ENCODE measurements around the gene CSNK1G2. TPM values are rescaled to one million over a fixed set of nuclear protein-coding genes. Genes with fewer than 3 reads are reported as not detected.
A peak's percentile ranks its signal among the peaks of the same experiment; 100 is the strongest.

The CSNK1G2 gene
- polyA plus RNA-seq, 1 donor from 2014 or later: 110 TPM

DNA sequence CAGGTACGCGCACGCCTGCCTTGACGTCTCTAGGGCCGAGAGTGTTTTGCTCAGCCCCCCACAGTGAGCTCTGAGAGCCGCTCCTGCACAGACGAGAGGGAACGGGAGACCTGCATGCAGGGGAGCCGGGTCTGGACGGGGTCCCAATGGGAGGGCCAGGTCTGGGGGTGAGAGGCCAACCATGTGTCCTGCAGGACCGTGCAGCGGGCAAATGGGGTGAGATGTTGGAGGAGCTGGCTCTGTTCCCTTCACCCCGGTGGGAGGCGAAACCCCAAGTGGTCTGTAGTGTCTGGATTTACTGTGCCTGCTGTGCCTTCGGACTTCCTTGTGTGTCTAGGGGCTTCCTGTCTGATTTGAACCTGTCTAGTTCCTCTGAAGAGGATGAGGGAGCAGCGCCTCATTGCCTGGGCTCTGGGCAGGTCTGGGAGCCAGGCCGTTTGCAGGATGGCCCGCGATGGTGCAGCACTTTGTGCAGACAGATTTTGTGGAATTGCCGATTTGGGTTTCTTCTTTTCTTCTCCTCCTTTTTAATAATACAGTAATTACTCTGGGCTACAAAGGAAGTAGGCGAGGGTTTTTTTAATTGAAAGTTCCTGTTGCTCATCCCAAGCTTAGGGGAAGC lies 2.1 kb downstream of the CSNK1G2 start:
- Histone ChIP-seq H3K4me2 (ENCODE audit: low read length) (peak overlapping the region; percentile 88), H3K9ac (ENCODE audit: low read length) (peak overlapping the region; percentile 88), H3K79me2 (replicated peaks; ENCODE audit: insufficient read depth, low read length) (peaks cover 48% of the 10 kb centered on the region), H3K36me3 (ENCODE audit: insufficient read depth, low read length) (no peaks in the 10 kb centered on the region), H3K9me2 (ENCODE audit: insufficient read depth, low read length) (no peaks in the 10 kb centered on the region), H3K9me3 (ENCODE audit: low read length) (no peaks in the 10 kb centered on the region), H3K4me3 (ENCODE audit: low read length) (peak overlapping the region; percentile 90), H2AFZ (ENCODE audit: low read depth, low read length) (no peak overlapping the region), H3K27me3 (ENCODE audit: insufficient read depth, low read depth, low read length) (no peaks in the 10 kb centered on the region), H4K20me1 (ENCODE audit: insufficient read depth) (no peaks in the 10 kb centered on the region), H3K27ac (ENCODE audit: low read length) (peak overlapping the region; percentile 78), H3F3A (ENCODE audit: insufficient read depth, low read length, poor library complexity, severe bottlenecking) (peaks cover 5% of the 10 kb centered on the region)
- TF ChIP-seq RAD21 (conservative IDR thresholded peaks at IDR 0.05) (no peak), MXI1 (conservative IDR thresholded peaks at IDR 0.05; ENCODE audit: poor library complexity, severe bottlenecking) (no peak), POLR2AphosphoS5 (IDR thresholded peaks at IDR 0.05) (peak; percentile 34)

GRCh38 chr19:1943661-1944087 lies 2.7 kb downstream of the CSNK1G2 start:
- H3K27me3 ChIP-seq (ENCODE audit: insufficient read depth, low read depth, low read length): no peaks in the 10 kb centered on the region
- H3K4me2 ChIP-seq (ENCODE audit: low read length): no peak overlapping the region
- H3K36me3 ChIP-seq (ENCODE audit: insufficient read depth, low read length): no peaks in the 10 kb centered on the region
- H3K27ac ChIP-seq (ENCODE audit: low read length): no peak overlapping the region
- no peak overlapping the region for H2AFZ ChIP-seq (ENCODE audit: low read depth, low read length)
- H3K4me3 ChIP-seq (ENCODE audit: low read length): peak overlapping the region; percentile 90
- peaks cover 48% of the 10 kb centered on the region for H3K79me2 ChIP-seq (replicated peaks; ENCODE audit: insufficient read depth, low read length)
- no peaks in the 10 kb centered on the region for H4K20me1 ChIP-seq (ENCODE audit: insufficient read depth)
- peak overlapping the region; percentile 88 for H3K9ac ChIP-seq (ENCODE audit: low read length)
- peaks cover 5% of the 10 kb centered on the region for H3F3A ChIP-seq (ENCODE audit: insufficient read depth, low read length, poor library complexity, severe bottlenecking)
- no peak for TF ChIP-seq MXI1 (conservative IDR thresholded peaks at IDR 0.05; ENCODE audit: poor library complexity, severe bottlenecking)
- TF ChIP-seq TAF1 (IDR thresholded peaks at IDR 0.05; ENCODE audit: low read depth): no peak
- TF ChIP-seq POLR2AphosphoS5 (IDR thresholded peaks at IDR 0.05): no peak
- TF ChIP-seq SMC3 (conservative IDR thresholded peaks at IDR 0.05; ENCODE audit: poor library complexity): no peak
- TF ChIP-seq REST (IDR thresholded peaks at IDR 0.05; ENCODE audit: borderline replicate concordance): no peak
- no peak for TF ChIP-seq EZH2 (IDR thresholded peaks at IDR 0.05; ENCODE audit: borderline replicate concordance, insufficient read depth, low read length, poor library complexity, severe bottlenecking)
- no peak for TF ChIP-seq CTCF (IDR thresholded peaks at IDR 0.05; ENCODE audit: poor library complexity, severe bottlenecking)
- no peak for TF ChIP-seq RAD21 (conservative IDR thresholded peaks at IDR 0.05)
- no peak for TF ChIP-seq EP300 (conservative IDR thresholded peaks at IDR 0.05; ENCODE audit: poor library complexity, severe bottlenecking)
- no peaks in the 10 kb centered on the region for H3K9me2 ChIP-seq (ENCODE audit: insufficient read depth, low read length)
- H3K9me3 ChIP-seq (ENCODE audit: low read length): no peaks in the 10 kb centered on the region

Measured in neural cell (in vitro differentiated cells).